HepG2 (cell line): ENCODE data around the gene PIGX. TPM values are rescaled to one million over a fixed set of nuclear protein-coding genes. Genes with fewer than 3 reads are reported as not detected.

Experiments
- BRF2 ChIP-seq: sonication (generic); formaldehyde crosslinking; IDR thresholded peaks from 2 replicates; pipeline ENCODE4 v1.8.1; 2022; ENCODE audit warnings: mild to moderate bottlenecking, missing genetic modification reagents
- GATAD2A ChIP-seq: IDR thresholded peaks from 2 replicates; pipeline ENCODE4 v1.6.1; 2016
- HNRNPH1 ChIP-seq: fragments of 200-400 bp; formaldehyde crosslinking; optimal IDR thresholded peaks from 2 replicates; pipeline ENCODE3; 2017; ENCODE audit warnings: mild to moderate bottlenecking, low read depth, low read length
- KLF9 ChIP-seq: IDR thresholded peaks from 2 replicates; pipeline ENCODE4 v1.6.1; 2016; ENCODE audit warnings: low read depth
- MAZ ChIP-seq, 2 experiments: sonication (generic) in 1 of 2; formaldehyde crosslinking in 1 of 2; IDR thresholded peaks; 2 replicates each; pipeline versions ENCODE4 v1.5.0 to v1.6.1; 2012 to 2020; ENCODE audit warnings: low read depth in 2 of 2, mild to moderate bottlenecking in 2 of 2, borderline replicate concordance in 1 of 2, improper control_type of control experiment in 1 of 2, low read length in 1 of 2, missing genetic modification reagents in 1 of 2, moderate library complexity in 1 of 2
- NR2F6 ChIP-seq, 2 experiments: IDR thresholded peaks; 2 replicates each; pipeline ENCODE4 v1.6.1; 2016; ENCODE audit warnings: antibody characterized with exemption in 1 of 2, mild to moderate bottlenecking in 1 of 2
- SALL1 ChIP-seq: sonication (generic); formaldehyde crosslinking; IDR thresholded peaks from 2 replicates; pipeline ENCODE4 v1.8.0; 2022; ENCODE audit warnings: mild to moderate bottlenecking, missing genetic modification reagents
- SAP130 ChIP-seq: IDR thresholded peaks from 2 replicates; pipeline ENCODE4 v1.6.1; 2016; ENCODE audit warnings: low read depth
- SIX1 ChIP-seq: sonication (generic); formaldehyde crosslinking; IDR thresholded peaks from 2 replicates; pipeline ENCODE4 v1.4.0; 2020; ENCODE audit warnings: missing genetic modification reagents, borderline replicate concordance
- SP4 ChIP-seq: sonication (generic); formaldehyde crosslinking; IDR thresholded peaks from 2 replicates; pipeline ENCODE4 v1.8.1; 2023; ENCODE audit warnings: mild to moderate bottlenecking, missing genetic modification reagents
- SRY ChIP-seq: sonication (generic); formaldehyde crosslinking; IDR thresholded peaks from 2 replicates; pipeline ENCODE4 v1.8.0; 2022; ENCODE audit warnings: mild to moderate bottlenecking, missing genetic modification reagents
- TFE3 ChIP-seq: IDR thresholded peaks from 2 replicates; pipeline ENCODE4 v1.6.1; 2016
- ZMAT3 ChIP-seq: sonication (generic); formaldehyde crosslinking; conservative IDR thresholded peaks from 2 replicates; pipeline ENCODE4 v1.7.0; 2021; ENCODE audit warnings: missing genetic modification reagents
- ZNF619 ChIP-seq: sonication (generic); formaldehyde crosslinking; IDR thresholded peaks from 2 replicates; pipeline ENCODE4 v1.4.0; 2020; ENCODE audit warnings: mild to moderate bottlenecking, missing genetic modification reagents
- polyA plus RNA-seq, 8 experiments: library from polyadenylated mRNA; depleted of rRNA in 3 of 8; stranded (reverse) in 7 of 8; unstranded in 1 of 8; fragments of >200 nt; fragmentation: Illumina TruSeq in 4 of 8; extraction: Trizol in 4 of 8; gene quantifications; 2 replicates each; pipeline versions ENCODE4 v1.2.1 to v1.2.3, GENCODE V29; 2011 to 2016; ENCODE audit warnings: low read depth in 4 of 8, missing spikeins in 1 of 8, mixed read lengths in 1 of 8; ENCODE audit not compliant: insufficient read depth in 1 of 8
- total RNA-seq, 5 experiments: library from RNA; depleted of rRNA; stranded (reverse); fragments of >200 nt; fragmentation: Illumina TruSeq; extraction: Trizol; gene quantifications; 2 replicates each; pipeline ENCODE4 v1.2.3, GENCODE V29; 2016; ENCODE audit warnings: low read depth in 1 of 5
- TF ChIP-seq, protein P1 (sequence below): sonication (generic); formaldehyde crosslinking; IDR thresholded peaks from 2 replicates; pipeline ENCODE4 v1.5.0; 2020; ENCODE audit warnings: mild to moderate bottlenecking, missing genetic modification reagents
- TF ChIP-seq, protein P2 (sequence below): fragments of 450-650 bp; IDR thresholded peaks from 2 replicates; pipeline ENCODE4 v1.6.1; 2017; ENCODE audit warnings: mild to moderate bottlenecking
- TF ChIP-seq, protein P3 (sequence below): sonication (generic); IDR thresholded peaks from 2 replicates; pipeline ENCODE4 v1.6.1; 2016; ENCODE audit warnings: low read depth, borderline replicate concordance

PIGX gene
- total and polyA plus RNA-seq, 2 of the 13 experiments (the other 11 are each of a cell fraction or from before 2014, with no cell fraction given) = 13.2 to 21.3 TPM

GRCh38 chr3:196739671-196740480 lies 27.7 kb downstream of the PIGX start, which contains the start of gene PAK2 (continued):
- TF ChIP-seq, protein P1, sequence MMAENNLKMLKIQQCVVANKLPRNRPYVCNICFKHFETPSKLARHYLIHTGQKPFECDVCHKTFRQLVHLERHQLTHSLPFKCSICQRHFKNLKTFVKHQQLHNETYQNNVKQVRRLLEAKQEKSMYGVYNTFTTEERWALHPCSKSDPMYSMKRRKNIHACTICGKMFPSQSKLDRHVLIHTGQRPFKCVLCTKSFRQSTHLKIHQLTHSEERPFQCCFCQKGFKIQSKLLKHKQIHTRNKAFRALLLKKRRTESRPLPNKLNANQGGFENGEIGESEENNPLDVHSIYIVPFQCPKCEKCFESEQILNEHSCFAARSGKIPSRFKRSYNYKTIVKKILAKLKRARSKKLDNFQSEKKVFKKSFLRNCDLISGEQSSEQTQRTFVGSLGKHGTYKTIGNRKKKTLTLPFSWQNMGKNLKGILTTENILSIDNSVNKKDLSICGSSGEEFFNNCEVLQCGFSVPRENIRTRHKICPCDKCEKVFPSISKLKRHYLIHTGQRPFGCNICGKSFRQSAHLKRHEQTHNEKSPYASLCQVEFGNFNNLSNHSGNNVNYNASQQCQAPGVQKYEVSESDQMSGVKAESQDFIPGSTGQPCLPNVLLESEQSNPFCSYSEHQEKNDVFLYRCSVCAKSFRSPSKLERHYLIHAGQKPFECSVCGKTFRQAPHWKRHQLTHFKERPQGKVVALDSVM (CRISPR knock-in tag) = no peak
- TF ChIP-seq, protein P2, sequence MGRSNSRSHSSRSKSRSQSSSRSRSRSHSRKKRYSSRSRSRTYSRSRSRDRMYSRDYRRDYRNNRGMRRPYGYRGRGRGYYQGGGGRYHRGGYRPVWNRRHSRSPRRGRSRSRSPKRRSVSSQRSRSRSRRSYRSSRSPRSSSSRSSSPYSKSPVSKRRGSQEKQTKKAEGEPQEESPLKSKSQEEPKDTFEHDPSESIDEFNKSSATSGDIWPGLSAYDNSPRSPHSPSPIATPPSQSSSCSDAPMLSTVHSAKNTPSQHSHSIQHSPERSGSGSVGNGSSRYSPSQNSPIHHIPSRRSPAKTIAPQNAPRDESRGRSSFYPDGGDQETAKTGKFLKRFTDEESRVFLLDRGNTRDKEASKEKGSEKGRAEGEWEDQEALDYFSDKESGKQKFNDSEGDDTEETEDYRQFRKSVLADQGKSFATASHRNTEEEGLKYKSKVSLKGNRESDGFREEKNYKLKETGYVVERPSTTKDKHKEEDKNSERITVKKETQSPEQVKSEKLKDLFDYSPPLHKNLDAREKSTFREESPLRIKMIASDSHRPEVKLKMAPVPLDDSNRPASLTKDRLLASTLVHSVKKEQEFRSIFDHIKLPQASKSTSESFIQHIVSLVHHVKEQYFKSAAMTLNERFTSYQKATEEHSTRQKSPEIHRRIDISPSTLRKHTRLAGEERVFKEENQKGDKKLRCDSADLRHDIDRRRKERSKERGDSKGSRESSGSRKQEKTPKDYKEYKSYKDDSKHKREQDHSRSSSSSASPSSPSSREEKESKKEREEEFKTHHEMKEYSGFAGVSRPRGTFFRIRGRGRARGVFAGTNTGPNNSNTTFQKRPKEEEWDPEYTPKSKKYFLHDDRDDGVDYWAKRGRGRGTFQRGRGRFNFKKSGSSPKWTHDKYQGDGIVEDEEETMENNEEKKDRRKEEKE = no peak
- TF ChIP-seq SIX1 (CRISPR knock-in tag) (no peak), SAP130 (CRISPR knock-in tag) (peak; percentile 63), SRY (CRISPR knock-in tag) (peak; percentile 3; the same call in 1 of the 2 replicates), HNRNPH1 (no peak), SALL1 (CRISPR knock-in tag) (peak; percentile 38; the same call in 1 of the 2 replicates), GATAD2A (CRISPR knock-in tag) (no peak), TFE3 (CRISPR knock-in tag) (peak; percentile 55), KLF9 (CRISPR knock-in tag) (no peak), NR2F6 (IDR thresholded peaks at IDR 0.05) (no peak), NR2F6 (CRISPR knock-in tag; IDR thresholded peaks at IDR 0.05) (no peak), SP4 (CRISPR knock-in tag) (0 out of 2 replicates have a peak, but pooled peaks have one; percentile 22), ZMAT3 (peak; percentile 91), MAZ (IDR thresholded peaks at IDR 0.05; ENCODE audit: borderline replicate concordance, low read depth, low read length) (peak; percentile 62; the same call in 1 of the 2 replicates), MAZ (CRISPR knock-in tag; IDR thresholded peaks at IDR 0.05; ENCODE audit: low read depth) (peak; percentile 87), ZNF619 (CRISPR knock-in tag) (no peak), BRF2 (CRISPR knock-in tag) (no peak)
- TF ChIP-seq, protein P3, sequence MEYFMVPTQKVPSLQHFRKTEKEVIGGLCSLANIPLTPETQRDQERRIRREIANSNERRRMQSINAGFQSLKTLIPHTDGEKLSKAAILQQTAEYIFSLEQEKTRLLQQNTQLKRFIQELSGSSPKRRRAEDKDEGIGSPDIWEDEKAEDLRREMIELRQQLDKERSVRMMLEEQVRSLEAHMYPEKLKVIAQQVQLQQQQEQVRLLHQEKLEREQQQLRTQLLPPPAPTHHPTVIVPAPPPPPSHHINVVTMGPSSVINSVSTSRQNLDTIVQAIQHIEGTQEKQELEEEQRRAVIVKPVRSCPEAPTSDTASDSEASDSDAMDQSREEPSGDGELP = no peak
